Measurements from ENCODE around the gene ANKRD52.

ANKRD52 gene

GRCh38 chr12:56242986-56243385 lies 15.2 kb downstream of the ANKRD52 start:
- DNase-seq (ENCODE audit: low read depth in 2 of 3, low spot score in 1 of 3) = no peak

- DNase-seq (ENCODE audit: low read depth in 2 of 3, low spot score in 1 of 3) = no peak
These were observed 16.5 kb downstream of the ANKRD52 start for GRCh38 chr12:56241424-56242303.

GRCh38 chr12:56237552-56237951 lies 20.6 kb downstream of the ANKRD52 start:
- DNase-seq (ENCODE audit: low read depth in 2 of 3, low spot score in 1 of 3) = no peak

GRCh38 chr12:56236985-56237384 lies 21.2 kb downstream of the ANKRD52 start:
- DNase-seq (ENCODE audit: low read depth in 2 of 3, low spot score in 1 of 3) = no peak

- DNase-seq (ENCODE audit: low read depth in 2 of 3, low spot score in 1 of 3) = no peak
These were observed 22.1 kb downstream of the ANKRD52 start for GRCh38 chr12:56236091-56236490.

GRCh38 chr12:56234746-56235436 lies 23.3 kb downstream of the ANKRD52 start:
- no peak for DNase-seq (ENCODE audit: low read depth in 2 of 3, low spot score in 1 of 3)

- DNase-seq (ENCODE audit: low read depth in 2 of 3, low spot score in 1 of 3) = no peak
These were observed 27.0 kb downstream of the ANKRD52 start for GRCh38 chr12:56231184-56231582.

GRCh38 chr12:56230432-56231183 lies 27.6 kb downstream of the ANKRD52 start:
- no peak for DNase-seq (ENCODE audit: low read depth in 2 of 3, low spot score in 1 of 3)

GRCh38 chr12:56229916-56230431 lies 28.2 kb downstream of the ANKRD52 start, which contains the start of gene SLC39A5:
SLC39A5 (plus strand) TSS chr12:56230051; CDS start chr12:56231275, 1,224 bp downstream.
- DNase-seq (ENCODE audit: low read depth in 2 of 3, low spot score in 1 of 3) = no peak

GRCh38 chr12:56229082-56229481 lies 29.1 kb downstream of the ANKRD52 start:
- no peak for DNase-seq (ENCODE audit: low read depth in 2 of 3, low spot score in 1 of 3)

- no peak for DNase-seq (ENCODE audit: low read depth in 2 of 3, low spot score in 1 of 3)
These were observed 33.2 kb downstream of the ANKRD52 start for GRCh38 chr12:56224954-56225353.

GRCh38 chr12:56224102-56224701 lies 34.0 kb downstream of the ANKRD52 start, which contains the start of gene NABP2:
NABP2 (plus strand) TSS chr12:56224342; CDS start chr12:56224857, 515 bp downstream.
- peak; percentile 88 to 95 (median 94) for DNase-seq (ENCODE audit: low read depth in 2 of 3, low spot score in 1 of 3)

- no peak for DNase-seq (ENCODE audit: low read depth in 2 of 3, low spot score in 1 of 3)
These were observed 34.5 kb downstream of the ANKRD52 start for GRCh38 chr12:56223571-56224101.

GRCh38 chr12:56222531-56222895 lies 35.7 kb downstream of the ANKRD52 start:
- no peak for DNase-seq (ENCODE audit: low read depth in 2 of 3, low spot score in 1 of 3)

- peak; percentile 82 to 91 (median 91) for DNase-seq (ENCODE audit: low read depth in 2 of 3, low spot score in 1 of 3)
These were observed 36.2 kb downstream of the ANKRD52 start, which contains the start of gene RNF41 for GRCh38 chr12:56221757-56222530. RNF41 (minus strand) TSS chr12:56221922; CDS start chr12:56214047, 7,875 bp downstream.

GRCh38 chr12:56221232-56221756 lies 36.9 kb downstream of the ANKRD52 start:
- DNase-seq (ENCODE audit: low read depth in 2 of 3, low spot score in 1 of 3) = no peak

- DNase-seq (ENCODE audit: low read depth in 2 of 3, low spot score in 1 of 3) = no peak
These were observed 37.5 kb downstream of the ANKRD52 start for GRCh38 chr12:56220611-56221231.

- no peak for DNase-seq (ENCODE audit: low read depth in 2 of 3, low spot score in 1 of 3)
These were observed 38.3 kb downstream of the ANKRD52 start for GRCh38 chr12:56219840-56220239.

GRCh38 chr12:56216461-56216860 lies 41.7 kb downstream of the ANKRD52 start:
- DNase-seq (ENCODE audit: low read depth in 2 of 3, low spot score in 1 of 3) = no peak
